GM18870 (cell line): Measurements from ENCODE around the gene TP73.
A peak's percentile ranks its signal among the peaks of the same experiment; 100 is the strongest.

Source experiments
- ATAC-seq: cut with Tn5 transposase; IDR thresholded peaks from one replicate; pipeline ENCODE4 v1.9.1; 2021; ENCODE audit warnings: moderate library complexity; ENCODE audit not compliant: unreplicated experiment

TP73 gene

GRCh38 chr1:3633344-3634058, 18.8 kb upstream of the TP73 start:
- no peak for ATAC-seq

- ATAC-seq = no peak
Measured at GRCh38 chr1:3634059-3634800, 18.1 kb upstream of the TP73 start.

GRCh38 chr1:3636080-3636479, 16.2 kb upstream of the TP73 start:
- no peak for ATAC-seq

- ATAC-seq = no peak
Measured at GRCh38 chr1:3636531-3636930, 15.8 kb upstream of the TP73 start.

- no peak for ATAC-seq
Measured at GRCh38 chr1:3638027-3638426, 14.3 kb upstream of the TP73 start.

GRCh38 chr1:3638676-3639075, 13.6 kb upstream of the TP73 start:
- ATAC-seq = no peak

GRCh38 chr1:3639397-3639911, 12.9 kb upstream of the TP73 start:
- ATAC-seq = no peak

- ATAC-seq = no peak
Measured at GRCh38 chr1:3640121-3640837, 12.0 kb upstream of the TP73 start.

- no peak for ATAC-seq
Measured at GRCh38 chr1:3641046-3641760, 11.1 kb upstream of the TP73 start.

- no peak for ATAC-seq
Measured at GRCh38 chr1:3641816-3642215, 10.5 kb upstream of the TP73 start.

GRCh38 chr1:3642919-3643675, 9.2 kb upstream of the TP73 start:
- no peak for ATAC-seq

- ATAC-seq = no peak
Measured at GRCh38 chr1:3644273-3644672, 8.0 kb upstream of the TP73 start.

GRCh38 chr1:3645247-3645646, 7.1 kb upstream of the TP73 start:
- ATAC-seq = no peak

GRCh38 chr1:3645666-3646355, 6.5 kb upstream of the TP73 start:
- ATAC-seq = no peak

GRCh38 chr1:3646596-3646995, 5.7 kb upstream of the TP73 start:
- ATAC-seq = no peak

GRCh38 chr1:3649342-3650247, 2.7 kb upstream of the TP73 start, which contains the start of gene WRAP73:
TSS of gene WRAP73 (minus strand) at chr1:3650103. CDS start at chr1:3649999, 104 bp downstream.
- peak; percentile 64 for ATAC-seq

GRCh38 chr1:3650248-3651025, 1.9 kb upstream of the TP73 start:
- ATAC-seq = no peak
